Duodenal mucosa (tissue), 2 donors: ENCODE results near the gene GIMAP8.
"Not testable (repeated sequence)": the region's sequence is repeated elsewhere in the genome, so short reads cannot be mapped to it uniquely, and the experiment has no call there.

Experiments
- H3K27ac ChIP-seq: one replicate; pipeline ENCODE4 v1.7.0; 2013; ENCODE audit warnings: low read depth, low read length
- H3K27me3 ChIP-seq, 2 donors: one replicate each; pipeline ENCODE4 v1.7.0; 2013; ENCODE audit warnings: low read length in 2 of 2, control low read depth in 1 of 2; ENCODE audit not compliant: insufficient read depth in 2 of 2, control insufficient read depth in 1 of 2
- H3K36me3 ChIP-seq, 2 donors: one replicate each; pipeline ENCODE4 v1.7.0; 2013; ENCODE audit warnings: low read length in 2 of 2, control low read depth in 1 of 2; ENCODE audit not compliant: insufficient read depth in 2 of 2, control insufficient read depth in 1 of 2
- H3K4me1 ChIP-seq, 2 donors: one replicate each; pipeline ENCODE4 v1.7.0; 2013; ENCODE audit warnings: low read length in 2 of 2, control low read depth in 1 of 2; ENCODE audit not compliant: insufficient read depth in 2 of 2, control insufficient read depth in 1 of 2
- H3K4me3 ChIP-seq, 2 donors: one replicate each; pipeline ENCODE4 v1.7.0; 2013; ENCODE audit warnings: low read length in 2 of 2, low read depth in 1 of 2
- H3K9ac ChIP-seq, 2 donors: one replicate each; pipeline ENCODE4 v1.7.0; 2013; ENCODE audit warnings: low read length in 2 of 2, low read depth in 1 of 2
- H3K9me3 ChIP-seq, 2 donors: one replicate each; pipeline ENCODE4 v1.7.0; 2013; ENCODE audit warnings: low read length in 2 of 2, control low read depth in 1 of 2; ENCODE audit not compliant: control insufficient read depth in 1 of 2

GIMAP8 gene

DNA sequence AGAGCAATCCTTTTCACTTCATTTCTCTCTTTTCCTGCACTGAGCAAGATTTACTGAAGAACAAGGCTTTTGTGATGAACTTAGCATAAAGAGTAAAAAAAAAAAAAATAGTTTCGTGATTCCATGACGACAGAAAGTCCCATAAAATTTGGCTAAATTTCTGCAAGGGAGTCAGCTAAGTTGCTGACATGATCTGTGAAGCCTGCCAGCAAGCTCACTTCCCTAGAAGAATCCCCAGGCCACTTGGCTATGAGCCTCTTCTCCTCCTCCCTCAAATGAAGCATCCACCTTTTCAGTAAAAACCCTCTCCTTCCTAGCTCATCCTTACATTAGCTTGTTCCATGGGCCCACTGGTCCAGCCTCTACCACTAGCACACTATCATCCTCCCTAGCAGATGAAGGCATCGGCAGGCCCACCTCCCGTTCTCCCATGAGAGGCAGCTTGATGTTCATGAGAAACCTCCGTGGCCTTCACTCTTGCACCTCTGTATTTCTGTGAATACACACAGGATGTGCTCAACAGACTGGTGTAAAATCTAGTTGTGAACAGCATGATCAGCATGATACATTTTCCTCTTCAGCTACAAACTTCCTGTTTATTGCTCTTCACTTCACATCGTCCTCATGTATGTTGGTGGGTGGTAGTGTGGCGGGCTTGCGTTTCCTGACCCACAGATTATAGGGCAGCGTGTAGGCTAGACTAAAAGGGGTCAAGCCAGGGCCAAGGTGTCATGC lies 30.9 kb downstream of the GIMAP8 start:
- H3K36me3 ChIP-seq, result no peaks in the 10 kb centered on the region

GRCh38 chr7:150481922-150482321 lies 31.5 kb downstream of the GIMAP8 start:
- peaks cover 4 to 13% of the 10 kb centered on the region in 2 donors for H3K4me1 ChIP-seq
- H3K9me3 ChIP-seq, result no peaks in the 10 kb centered on the region
- H3K27me3 ChIP-seq, result no peaks in the 10 kb centered on the region
- no peak overlapping the region for H3K4me3 ChIP-seq
- H3K9ac ChIP-seq, result no peak overlapping the region
- no peaks in the 10 kb centered on the region for H3K36me3 ChIP-seq
- H3K27ac ChIP-seq, result no peak overlapping the region

More for the DNA sequence above, 30.9 kb downstream of the GIMAP8 start:
- Histone ChIP-seq H3K27me3 (no peaks in the 10 kb centered on the region), H3K4me3 (no peak overlapping the region), H3K27ac (no peak overlapping the region), H3K9me3 (no peaks in the 10 kb centered on the region), H3K4me1 (peaks cover 4 to 13% of the 10 kb centered on the region in 2 donors), H3K9ac (no peak overlapping the region)

- not testable (repeated sequence) for H3K4me3 ChIP-seq, H3K36me3 ChIP-seq, H3K27ac ChIP-seq, H3K9me3 ChIP-seq, H3K27me3 ChIP-seq, H3K9ac ChIP-seq
- H3K4me1 ChIP-seq, result peaks cover 2 to 13% of the 10 kb centered on the region in 2 donors
Measured at GRCh38 chr7:150483514-150483913, 33.1 kb downstream of the GIMAP8 start.

- H3K4me3 ChIP-seq, H3K9ac ChIP-seq, H3K27me3 ChIP-seq, H3K9me3 ChIP-seq, H3K36me3 ChIP-seq, H3K27ac ChIP-seq: not testable (repeated sequence)
- peaks cover 0 to 13% of the 10 kb centered on the region in 2 donors for H3K4me1 ChIP-seq
Measured at GRCh38 chr7:150484071-150484470, 33.6 kb downstream of the GIMAP8 start.

DNA sequence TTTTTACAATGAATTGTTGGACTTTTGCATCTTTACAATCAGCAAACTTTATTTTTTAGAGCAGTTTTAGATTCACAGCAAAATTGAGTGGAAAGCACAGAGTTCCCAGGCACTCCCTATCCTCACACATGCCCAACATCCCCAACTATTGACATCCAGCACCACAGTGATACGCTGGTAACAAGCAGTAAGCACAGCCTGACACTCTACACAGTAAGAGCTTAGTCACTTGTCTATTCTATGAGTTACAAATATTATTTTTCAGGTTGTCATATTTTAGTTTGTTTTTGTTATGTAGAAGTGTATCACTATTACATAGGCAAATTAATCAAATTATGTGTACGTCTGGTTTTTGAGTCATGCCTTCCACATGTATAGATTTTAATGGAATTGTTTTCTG lies 37.2 kb downstream of the GIMAP8 start:
- Histone ChIP-seq H3K9me3 (no peaks in the 10 kb centered on the region), H3K4me3 (no peak overlapping the region), H3K9ac (no peak overlapping the region), H3K4me1 (peaks cover 0 to 5% of the 10 kb centered on the region in 2 donors), H3K27me3 (no peaks in the 10 kb centered on the region), H3K36me3 (no peaks in the 10 kb centered on the region), H3K27ac (no peak overlapping the region)

DNA sequence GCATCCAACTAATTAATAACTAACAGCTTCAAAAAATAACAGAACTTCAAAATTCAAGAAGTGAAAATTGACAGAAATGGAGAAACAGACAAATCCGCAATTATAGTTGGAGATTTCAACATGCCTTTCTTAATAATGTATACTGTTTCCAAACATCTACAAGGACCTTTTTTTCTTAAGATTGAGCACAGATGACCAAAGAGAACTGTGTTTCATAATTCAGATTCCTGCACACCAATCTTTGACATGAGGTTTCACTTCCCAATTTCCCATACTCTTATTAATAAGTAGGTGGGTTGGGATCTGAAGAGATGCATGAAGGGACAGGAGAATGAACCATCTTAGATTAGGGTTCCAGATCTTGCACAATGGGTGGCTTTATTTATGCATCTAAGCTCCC lies 39.4 kb downstream of the GIMAP8 start:
- H3K4me3 ChIP-seq, result no peak overlapping the region
- H3K9me3 ChIP-seq, result no peaks in the 10 kb centered on the region
- H3K9ac ChIP-seq, result no peak overlapping the region
- no peaks in the 10 kb centered on the region for H3K27me3 ChIP-seq
- H3K4me1 ChIP-seq, result no peaks in the 10 kb centered on the region
- H3K27ac ChIP-seq, result no peak overlapping the region
- no peaks in the 10 kb centered on the region for H3K36me3 ChIP-seq

DNA sequence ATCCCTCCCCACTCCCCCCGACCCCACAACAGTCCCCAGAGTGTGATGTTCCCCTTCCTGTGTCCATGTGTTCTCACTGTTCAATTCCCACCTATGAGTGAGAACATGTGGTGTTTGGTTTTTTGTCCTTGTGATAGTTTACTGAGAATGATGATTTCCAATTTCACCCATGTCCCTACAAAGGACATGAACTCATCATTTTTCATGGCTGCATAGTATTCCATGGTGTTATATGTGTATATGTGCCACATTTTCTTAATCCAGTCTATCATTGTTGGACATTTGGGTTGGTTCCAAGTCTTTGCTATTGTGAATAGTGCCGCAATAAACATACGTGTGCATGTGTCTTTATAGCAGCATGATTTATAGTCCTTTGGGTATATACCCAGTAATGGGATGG lies 43.0 kb downstream of the GIMAP8 start:
- H3K9ac ChIP-seq, H3K4me3 ChIP-seq, H3K4me1 ChIP-seq, H3K27ac ChIP-seq, H3K9me3 ChIP-seq, H3K36me3 ChIP-seq, H3K27me3 ChIP-seq: not testable (repeated sequence)

DNA sequence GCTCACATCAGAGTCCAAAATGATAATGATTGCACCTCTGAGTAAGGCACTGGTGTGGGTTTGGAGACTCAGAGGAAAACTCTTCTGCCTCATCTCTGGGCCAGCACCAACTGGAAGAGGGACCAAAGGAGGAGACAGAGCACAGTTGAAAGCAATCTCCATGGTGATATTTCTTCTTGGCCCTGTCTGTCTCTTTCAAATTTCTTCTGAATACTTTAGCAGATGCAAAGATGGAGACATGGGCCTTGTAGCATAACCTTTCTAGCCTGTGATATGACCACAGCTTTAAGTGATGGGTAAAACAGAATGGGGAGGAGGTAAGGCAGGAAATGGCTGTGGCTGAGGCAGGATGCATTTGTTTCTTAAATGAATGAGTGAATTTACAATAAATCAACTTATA lies 52.1 kb downstream of the GIMAP8 start:
- no peaks in the 10 kb centered on the region for H3K27me3 ChIP-seq
- no peaks in the 10 kb centered on the region for H3K9me3 ChIP-seq
- H3K9ac ChIP-seq, result no peak overlapping the region
- H3K36me3 ChIP-seq, result no peaks in the 10 kb centered on the region
- H3K4me3 ChIP-seq, result no peak overlapping the region
- peaks cover 0 to 15% of the 10 kb centered on the region in 2 donors for H3K4me1 ChIP-seq
- no peak overlapping the region for H3K27ac ChIP-seq

DNA sequence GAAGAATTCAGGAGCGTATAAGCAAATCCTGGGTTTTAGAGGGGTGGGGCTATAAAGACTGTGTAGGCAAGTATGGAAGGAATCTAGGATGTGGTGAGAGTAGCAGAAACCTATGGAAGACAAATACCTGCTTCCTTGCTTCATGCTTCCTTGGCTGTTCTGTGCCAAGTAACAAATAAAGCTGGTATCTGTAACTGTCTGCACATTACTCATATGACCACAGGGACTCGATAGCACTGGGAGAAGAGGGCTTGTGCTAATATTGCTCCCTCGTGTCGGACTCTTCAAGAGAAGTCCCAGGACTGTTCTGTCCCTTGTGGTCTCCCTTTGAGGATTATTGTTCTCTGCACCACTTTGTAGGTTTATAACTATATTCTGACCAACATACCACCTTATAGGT lies 52.7 kb downstream of the GIMAP8 start:
- peaks cover 0 to 15% of the 10 kb centered on the region in 2 donors for H3K4me1 ChIP-seq
- H3K36me3 ChIP-seq, result no peaks in the 10 kb centered on the region
- H3K4me3 ChIP-seq, result no peak overlapping the region
- H3K27me3 ChIP-seq, result no peaks in the 10 kb centered on the region
- no peaks in the 10 kb centered on the region for H3K9me3 ChIP-seq
- H3K9ac ChIP-seq, result no peak overlapping the region
- no peak overlapping the region for H3K27ac ChIP-seq

DNA sequence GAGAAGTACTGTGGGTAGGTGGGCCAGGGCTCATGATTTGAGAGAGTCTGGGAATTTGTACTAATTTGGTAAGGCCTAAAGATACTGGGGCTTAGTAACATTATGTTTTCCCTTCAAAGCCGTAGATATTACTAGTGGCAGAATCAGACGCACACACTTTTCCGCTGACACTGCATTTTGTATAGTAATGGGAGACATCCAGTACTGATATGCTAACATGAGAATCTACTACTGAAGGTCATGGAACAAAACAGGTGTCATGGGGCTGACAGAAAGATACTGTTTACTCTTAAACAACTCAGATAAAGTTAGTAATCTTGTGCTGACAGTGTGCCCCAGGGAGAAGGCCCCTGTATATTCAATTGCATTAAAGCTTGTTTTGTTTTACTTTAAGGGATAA lies 53.2 kb downstream of the GIMAP8 start:
- Histone ChIP-seq H3K9me3 (no peaks in the 10 kb centered on the region), H3K27me3 (no peaks in the 10 kb centered on the region), H3K4me1 (peaks cover 0 to 15% of the 10 kb centered on the region in 2 donors), H3K27ac (no peak overlapping the region), H3K4me3 (no peak overlapping the region), H3K36me3 (no peaks in the 10 kb centered on the region), H3K9ac (no peak overlapping the region)
